Right atrium auricular region (tissue), 2 donors: Measurements from ENCODE around the gene ZNF775. TPM values are rescaled to one million over a fixed set of nuclear protein-coding genes. Genes with fewer than 3 reads are reported as not detected.

ENCODE experiments used
- DNase-seq: peaks from one replicate; pipeline ENCODE4 v3.0.0-alpha.2; 2019; ENCODE audit warnings: low spot score
- H3K27ac ChIP-seq, 2 donors: fragments of 200-600 bp; sonication (generic); 1 replicate in 1 of 2; 2 replicates in 1 of 2; pipeline ENCODE4 v1.5.1; 2016 to 2019
- H3K27me3 ChIP-seq, 2 donors: fragments of 200-600 bp; sonication (generic); one replicate each; pipeline versions ENCODE4 v1.5.1 to v1.6.0; 2017 to 2019
- H3K36me3 ChIP-seq: fragments of 200-600 bp; sonication (generic); one replicate; pipeline ENCODE4 v1.5.1; 2016
- H3K4me1 ChIP-seq, 2 donors: fragments of 200-600 bp; sonication (generic); one replicate each; pipeline versions ENCODE4 v1.5.1 to v1.6.0; 2017 to 2019
- H3K4me3 ChIP-seq, 2 donors: fragments of 200-600 bp; sonication (generic); 1 replicate in 1 of 2; 2 replicates in 1 of 2; pipeline ENCODE4 v1.5.1; 2017 to 2019; ENCODE audit warnings: mild to moderate bottlenecking in 1 of 2, moderate library complexity in 1 of 2
- H3K9me3 ChIP-seq, 2 donors: fragments of 200-600 bp; sonication (generic); one replicate each; pipeline ENCODE4 v1.5.1; 2019
- CTCF ChIP-seq, 2 donors: fragments of 200-600 bp; sonication (generic); IDR thresholded peaks; one replicate each; pipeline ENCODE4 v1.5.1; 2019; ENCODE audit warnings: antibody characterized with exemption in 2 of 2
- total RNA-seq, 2 donors: library from RNA; depleted of rRNA; stranded (reverse); fragments of >200 nt; gene quantifications; one replicate each; pipeline ENCODE4 v1.1.0, GENCODE V29; 2016

Gene ZNF775
- total RNA-seq, 2 donors from 2014 or later, result 4.1 to 6.2 TPM

GRCh38 chr7:150363370-150363769, 15.8 kb upstream of the ZNF775 start:
- no peaks in the 10 kb centered on the region for H3K27me3 ChIP-seq
- DNase-seq, result no peak
- no peak overlapping the region for H3K27ac ChIP-seq
- no peak overlapping the region for H3K4me3 ChIP-seq
- no peaks in the 10 kb centered on the region for H3K36me3 ChIP-seq
- no peaks in the 10 kb centered on the region for H3K9me3 ChIP-seq
- H3K4me1 ChIP-seq, result peaks cover 0 to 14% of the 10 kb centered on the region in 2 donors
- no peak for TF ChIP-seq CTCF (IDR thresholded peaks at IDR 0.05)

GRCh38 chr7:150363872-150364271, 15.3 kb upstream of the ZNF775 start:
- H3K4me3 ChIP-seq, result no peak overlapping the region
- H3K36me3 ChIP-seq, result no peaks in the 10 kb centered on the region
- H3K4me1 ChIP-seq, result peaks cover 0 to 14% of the 10 kb centered on the region in 2 donors
- no peak for DNase-seq
- no peak for TF ChIP-seq CTCF (IDR thresholded peaks at IDR 0.05)
- H3K27me3 ChIP-seq, result no peaks in the 10 kb centered on the region
- H3K27ac ChIP-seq, result no peak overlapping the region
- no peaks in the 10 kb centered on the region for H3K9me3 ChIP-seq

GRCh38 chr7:150365194-150365593, 13.9 kb upstream of the ZNF775 start:
- H3K4me1 ChIP-seq, result peaks cover 0 to 24% of the 10 kb centered on the region in 2 donors
- TF ChIP-seq CTCF (IDR thresholded peaks at IDR 0.05), result no peak
- no peak overlapping the region for H3K27ac ChIP-seq
- no peak overlapping the region for H3K4me3 ChIP-seq
- no peak for DNase-seq
- no peaks in the 10 kb centered on the region for H3K27me3 ChIP-seq
- H3K9me3 ChIP-seq, result no peaks in the 10 kb centered on the region
- H3K36me3 ChIP-seq, result peaks cover 5% of the 10 kb centered on the region

GRCh38 chr7:150365673-150366398, 13.3 kb upstream of the ZNF775 start:
- no peak for DNase-seq
- H3K9me3 ChIP-seq, result no peaks in the 10 kb centered on the region
- H3K36me3 ChIP-seq, result peaks cover 11% of the 10 kb centered on the region
- H3K27me3 ChIP-seq, result no peaks in the 10 kb centered on the region
- no peak overlapping the region for H3K4me3 ChIP-seq
- TF ChIP-seq CTCF (IDR thresholded peaks at IDR 0.05), result no peak
- peaks cover 0 to 31% of the 10 kb centered on the region in 2 donors for H3K4me1 ChIP-seq
- H3K27ac ChIP-seq, result no peak overlapping the region

GRCh38 chr7:150367677-150368095, 11.4 kb upstream of the ZNF775 start:
- no peaks in the 10 kb centered on the region for H3K27me3 ChIP-seq
- H3K27ac ChIP-seq, result peak overlapping the region; percentile 91 to 98
- H3K4me3 ChIP-seq, result peak overlapping the region in 1 of 2 donors; percentile 70
- H3K4me1 ChIP-seq, result peaks cover 0 to 31% of the 10 kb centered on the region in 2 donors
- H3K9me3 ChIP-seq, result no peaks in the 10 kb centered on the region
- no peak for TF ChIP-seq CTCF (IDR thresholded peaks at IDR 0.05)
- peaks cover 30% of the 10 kb centered on the region for H3K36me3 ChIP-seq
- no peak for DNase-seq
